NOMO-1 (cell line): ENCODE data around the gene RBPMS2.
"Not testable (repeated sequence)": the region's sequence is repeated elsewhere in the genome, so short reads cannot be mapped to it uniquely, and the experiment has no call there.

Experiments
- DNase-seq, 2 experiments: peaks; one replicate each; lab custom pipeline; 2025; ENCODE audit not compliant: unreplicated experiment in 2 of 2; lab: John Stamatoyannopoulos, UW

Gene RBPMS2

GRCh38 chr15:64755427-64755940, 19.9 kb downstream of the RBPMS2 start:
- DNase-seq: no peak

- DNase-seq: no peak
Observed at GRCh38 chr15:64754663-64755426, 20.5 kb downstream of the RBPMS2 start.

GRCh38 chr15:64753480-64754185, 21.8 kb downstream of the RBPMS2 start:
- no peak for DNase-seq

- DNase-seq: no peak
Observed at GRCh38 chr15:64751464-64751863, 23.9 kb downstream of the RBPMS2 start.

- DNase-seq: no peak
Observed at GRCh38 chr15:64749999-64750657, 25.3 kb downstream of the RBPMS2 start.

- no peak for DNase-seq
Observed at GRCh38 chr15:64749167-64749566, 26.2 kb downstream of the RBPMS2 start.

- DNase-seq: no peak
Observed at GRCh38 chr15:64748251-64748650, 27.1 kb downstream of the RBPMS2 start.

GRCh38 chr15:64747578-64747977, 27.8 kb downstream of the RBPMS2 start:
- DNase-seq: no peak

- no peak for DNase-seq
Observed at GRCh38 chr15:64746921-64747320, 28.5 kb downstream of the RBPMS2 start.

GRCh38 chr15:64746356-64746755, 29.0 kb downstream of the RBPMS2 start:
- DNase-seq: no peak

GRCh38 chr15:64743691-64744090, 31.7 kb downstream of the RBPMS2 start:
- DNase-seq: no peak

- DNase-seq: no peak
Observed at GRCh38 chr15:64742921-64743320, 32.5 kb downstream of the RBPMS2 start.

GRCh38 chr15:64742385-64742784, 33.0 kb downstream of the RBPMS2 start:
- DNase-seq: no peak

GRCh38 chr15:64741708-64742107, 33.7 kb downstream of the RBPMS2 start:
- not testable (repeated sequence) for DNase-seq

GRCh38 chr15:64740311-64741170, 34.8 kb downstream of the RBPMS2 start:
- DNase-seq: peak; percentile 10 to 22

GRCh38 chr15:64739577-64740143, 35.7 kb downstream of the RBPMS2 start:
- no peak for DNase-seq

GRCh38 chr15:64739156-64739555, 36.2 kb downstream of the RBPMS2 start:
- DNase-seq: no peak

- no peak for DNase-seq
Observed at GRCh38 chr15:64738226-64739095, 36.9 kb downstream of the RBPMS2 start.

- no peak for DNase-seq
Observed at GRCh38 chr15:64732156-64732860, 43.1 kb downstream of the RBPMS2 start.
